Omental fat pad (tissue), 4 donors: Measurements from ENCODE around the gene OOSP4A. TPM values are rescaled to one million over a fixed set of nuclear protein-coding genes. Genes with fewer than 3 reads are reported as not detected.

ENCODE experiments used
- ATAC-seq: fragments of 150-250 bp; one replicate; pipeline ENCODE4 v1.9.1; 2016; ENCODE audit warnings: mild to moderate bottlenecking, moderate library complexity; ENCODE audit not compliant: low FRiP score
- DNase-seq: peaks from one replicate; pipeline ENCODE4 v3.0.0-alpha.2; 2019; ENCODE audit warnings: low spot score
- total RNA-seq, 4 donors: library from RNA; depleted of rRNA; stranded (reverse); fragments of >200 nt; gene quantifications; one replicate each; pipeline ENCODE4 v1.1.0, GENCODE V29; 2016
- TF ChIP-seq, protein P1 (sequence below), 3 donors: fragments of 450-650 bp; IDR thresholded peaks; one replicate each; pipeline ENCODE4 v1.5.1; 2016 to 2017; ENCODE audit warnings: antibody characterized with exemption in 3 of 3, mild to moderate bottlenecking in 3 of 3, moderate library complexity in 2 of 3

OOSP4A gene
- not detected for total RNA-seq

DNA sequence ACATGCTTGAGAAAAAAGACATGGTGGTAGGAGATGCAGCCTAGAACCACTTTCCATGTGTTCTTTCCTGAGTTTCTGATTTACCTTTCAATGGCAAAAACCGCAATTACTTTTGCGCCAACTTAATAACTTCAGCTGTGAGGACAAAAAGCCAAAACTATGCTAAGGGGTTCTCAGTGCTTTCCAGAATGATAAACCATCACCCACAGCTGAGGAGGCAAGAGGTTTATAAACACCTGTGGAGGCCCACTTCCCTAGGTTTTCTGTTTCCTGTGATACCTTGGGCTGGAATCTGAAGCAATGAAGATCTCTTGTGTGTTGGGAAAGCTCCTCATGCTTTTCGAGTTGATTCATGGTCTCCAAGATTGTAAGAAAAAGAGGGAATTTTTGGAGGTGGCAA is at the start of gene OOSP4A:
Gene OOSP4A (plus strand): TSS at position 301 of the 400 bp plus-strand sequence. CDS start 0 bp downstream, at position 301.
- ATAC-seq (no peak), DNase-seq (no peak)
- TF ChIP-seq, protein P1, sequence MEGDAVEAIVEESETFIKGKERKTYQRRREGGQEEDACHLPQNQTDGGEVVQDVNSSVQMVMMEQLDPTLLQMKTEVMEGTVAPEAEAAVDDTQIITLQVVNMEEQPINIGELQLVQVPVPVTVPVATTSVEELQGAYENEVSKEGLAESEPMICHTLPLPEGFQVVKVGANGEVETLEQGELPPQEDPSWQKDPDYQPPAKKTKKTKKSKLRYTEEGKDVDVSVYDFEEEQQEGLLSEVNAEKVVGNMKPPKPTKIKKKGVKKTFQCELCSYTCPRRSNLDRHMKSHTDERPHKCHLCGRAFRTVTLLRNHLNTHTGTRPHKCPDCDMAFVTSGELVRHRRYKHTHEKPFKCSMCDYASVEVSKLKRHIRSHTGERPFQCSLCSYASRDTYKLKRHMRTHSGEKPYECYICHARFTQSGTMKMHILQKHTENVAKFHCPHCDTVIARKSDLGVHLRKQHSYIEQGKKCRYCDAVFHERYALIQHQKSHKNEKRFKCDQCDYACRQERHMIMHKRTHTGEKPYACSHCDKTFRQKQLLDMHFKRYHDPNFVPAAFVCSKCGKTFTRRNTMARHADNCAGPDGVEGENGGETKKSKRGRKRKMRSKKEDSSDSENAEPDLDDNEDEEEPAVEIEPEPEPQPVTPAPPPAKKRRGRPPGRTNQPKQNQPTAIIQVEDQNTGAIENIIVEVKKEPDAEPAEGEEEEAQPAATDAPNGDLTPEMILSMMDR (IDR thresholded peaks at IDR 0.05): no peak

DNA sequence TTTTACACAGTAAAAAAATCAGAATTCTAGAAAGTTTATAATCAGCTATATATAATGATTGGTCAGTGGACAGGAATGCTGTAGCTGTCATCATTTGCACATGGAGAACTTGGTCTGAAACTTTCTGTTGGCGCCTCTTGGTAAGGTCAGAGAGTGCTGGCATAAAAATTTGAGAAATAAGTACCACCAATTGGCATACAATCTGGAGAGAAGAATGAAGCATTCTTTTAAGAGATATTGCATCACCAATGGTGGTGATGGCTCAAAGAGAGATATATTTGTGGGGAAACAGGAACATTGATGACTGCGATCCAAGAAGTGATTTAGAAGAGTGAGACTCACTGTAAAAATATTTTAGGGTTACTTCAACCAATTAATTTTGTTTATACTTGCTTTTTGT is 45.4 kb upstream of the OOSP4A start:
- DNase-seq: no peak
- no peak for ATAC-seq
- TF ChIP-seq, protein P1 (IDR thresholded peaks at IDR 0.05): no peak

DNA sequence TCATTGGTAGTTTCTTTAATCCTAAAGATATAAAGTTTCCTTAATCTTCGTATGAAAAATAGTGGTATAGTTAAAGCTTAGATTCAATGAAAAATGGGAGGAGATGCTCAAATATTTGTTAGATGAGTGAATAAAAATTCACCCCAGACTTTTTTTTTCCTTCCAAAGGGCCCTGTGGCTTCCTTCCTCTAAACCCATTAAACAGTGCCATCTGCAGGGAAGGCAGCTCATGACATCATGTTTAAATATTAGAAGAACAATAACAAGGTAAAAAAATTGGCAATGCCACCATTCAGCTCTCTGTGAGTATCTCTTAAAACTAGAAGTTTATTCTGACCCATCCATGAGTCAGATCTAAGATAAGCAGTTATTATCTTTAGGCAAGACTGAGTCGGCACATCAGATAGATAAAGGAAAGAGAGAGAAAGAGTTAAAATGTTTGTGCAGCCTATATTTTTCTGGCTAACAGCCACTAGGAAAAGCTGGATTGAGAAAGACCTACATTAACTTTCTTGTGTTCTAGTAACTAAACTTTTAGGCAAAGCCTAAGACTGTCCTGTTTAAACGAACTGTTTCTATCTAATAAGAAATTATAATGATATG is 44.7 kb upstream of the OOSP4A start:
- DNase-seq: no peak
- TF ChIP-seq, protein P1 (IDR thresholded peaks at IDR 0.05): no peak
- ATAC-seq: no peak

DNA sequence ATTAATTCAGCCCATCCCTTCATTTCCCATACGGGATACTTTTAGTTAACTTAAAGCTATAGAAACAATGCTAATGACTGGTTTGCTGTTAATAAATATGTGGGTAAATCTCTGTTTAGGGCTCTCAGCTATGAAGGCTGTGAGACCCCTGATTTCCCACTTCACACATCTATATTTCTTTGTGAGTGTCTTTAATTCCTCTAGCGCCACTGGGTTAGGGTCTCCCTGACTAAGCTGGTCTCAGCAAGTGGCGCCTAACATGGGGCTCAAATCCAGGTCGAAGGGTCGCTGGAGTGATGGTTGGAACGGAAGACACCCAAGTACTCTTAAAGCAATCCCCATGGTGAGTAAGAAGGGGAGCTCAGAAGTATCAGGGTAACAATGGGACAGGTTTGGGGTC is 40.0 kb upstream of the OOSP4A start:
- no peak for DNase-seq
- no peak for ATAC-seq
- TF ChIP-seq, protein P1 (IDR thresholded peaks at IDR 0.05): no peak

DNA sequence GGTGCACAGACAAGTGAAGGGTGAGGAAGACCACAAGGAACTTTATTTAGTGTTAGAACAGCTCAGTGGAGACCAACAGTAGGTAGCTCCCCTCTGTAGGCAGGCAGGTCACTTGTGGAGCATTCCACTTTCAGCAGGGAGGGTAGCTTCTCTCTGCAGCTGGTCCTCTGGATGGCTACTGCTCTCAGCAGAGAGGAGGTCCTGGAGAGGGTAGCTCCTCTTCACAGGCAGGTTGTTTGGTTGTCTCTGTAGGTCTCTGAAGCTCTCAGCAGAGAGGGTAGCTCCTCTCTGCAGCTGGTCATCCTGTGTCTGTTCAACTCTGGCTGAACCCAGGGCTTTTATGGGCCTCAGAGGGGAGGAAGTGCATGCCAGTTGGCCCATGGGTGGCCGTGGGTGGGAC is 32.1 kb upstream of the OOSP4A start:
- DNase-seq: no peak
- no peak for ATAC-seq
- TF ChIP-seq, protein P1 (IDR thresholded peaks at IDR 0.05): no peak

DNA sequence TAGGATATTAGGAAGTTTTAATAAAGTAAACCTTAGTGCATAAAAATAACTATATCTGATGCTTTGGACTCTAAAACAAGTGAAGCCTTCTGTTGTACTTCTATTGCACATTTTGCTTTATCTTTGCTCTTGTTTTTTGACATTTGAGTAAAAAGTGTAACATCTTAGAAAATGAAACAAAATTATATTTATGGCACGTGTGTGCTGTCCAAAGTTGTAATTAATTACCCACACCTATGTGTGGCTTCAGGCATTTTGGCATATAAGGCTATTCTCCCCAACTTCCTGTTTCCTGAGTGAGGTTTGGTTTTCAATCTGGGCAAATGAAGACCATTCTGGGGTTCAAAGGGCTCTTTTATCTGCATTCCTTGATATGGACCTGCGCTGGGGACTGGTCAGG is 25.7 kb upstream of the OOSP4A start, which contains the start of gene OOSP1:
Gene OOSP1 (plus strand): TSS at position 301 of the 400 bp plus-strand sequence. CDS start 23 bp downstream, at position 324.
- no peak for DNase-seq
- ATAC-seq: no peak
- TF ChIP-seq, protein P1 (IDR thresholded peaks at IDR 0.05): no peak

DNA sequence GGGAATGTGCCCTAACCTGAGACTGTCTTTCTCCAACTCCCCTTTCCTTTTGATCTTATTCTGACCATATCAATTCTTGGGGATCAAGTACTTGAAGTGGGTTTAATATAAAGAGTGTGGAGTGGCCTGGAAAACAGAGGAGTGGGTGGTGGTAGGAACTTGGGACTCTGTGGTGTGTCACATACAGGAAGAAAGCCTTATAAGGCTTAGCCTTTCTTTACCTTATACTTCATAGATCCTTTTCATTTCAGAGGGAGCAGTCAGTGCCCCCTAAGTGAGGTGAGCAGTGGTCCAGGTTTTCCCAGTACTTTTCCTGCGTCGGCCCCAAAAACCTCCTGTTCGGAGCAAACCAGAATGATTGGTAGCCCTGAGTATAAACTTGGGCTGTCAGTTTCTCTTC is 25.1 kb upstream of the OOSP4A start:
- TF ChIP-seq, protein P1 (IDR thresholded peaks at IDR 0.05): no peak
- ATAC-seq (no peak), DNase-seq (no peak)
